ENCODE measurements around the gene CDH11.

CDH11 gene

GRCh38 chr16:65021852-65022595 is 99.8 kb downstream of the CDH11 start:
- no peak for DNase-seq

- DNase-seq, result no peak
Measured at GRCh38 chr16:65016754-65017153, 105.1 kb downstream of the CDH11 start.

- DNase-seq, result no peak
Measured at GRCh38 chr16:65015599-65015998, 106.3 kb downstream of the CDH11 start.

GRCh38 chr16:65012357-65012756 is 109.5 kb downstream of the CDH11 start:
- DNase-seq, result no peak

- no peak for DNase-seq
Measured at GRCh38 chr16:65010125-65010524, 111.7 kb downstream of the CDH11 start.

GRCh38 chr16:65005696-65006095 is 116.2 kb downstream of the CDH11 start:
- DNase-seq, result no peak

GRCh38 chr16:65004570-65004969 is 117.3 kb downstream of the CDH11 start:
- DNase-seq, result no peak

- no peak for DNase-seq
Measured at GRCh38 chr16:65003621-65004020, 118.2 kb downstream of the CDH11 start.

GRCh38 chr16:65002265-65002664 is 119.6 kb downstream of the CDH11 start:
- DNase-seq, result no peak

GRCh38 chr16:65000654-65001053 is 121.2 kb downstream of the CDH11 start:
- DNase-seq, result no peak

- DNase-seq, result no peak
Measured at GRCh38 chr16:64997751-64998150, 124.1 kb downstream of the CDH11 start.

- no peak for DNase-seq
Measured at GRCh38 chr16:64997121-64997520, 124.7 kb downstream of the CDH11 start.

GRCh38 chr16:64996641-64997040 is 125.2 kb downstream of the CDH11 start:
- DNase-seq, result no peak

GRCh38 chr16:64993464-64993863 is 128.4 kb downstream of the CDH11 start:
- no peak for DNase-seq

- no peak for DNase-seq
Measured at GRCh38 chr16:64991001-64991400, 130.9 kb downstream of the CDH11 start.

- DNase-seq, result no peak
Measured at GRCh38 chr16:64990101-64990500, 131.8 kb downstream of the CDH11 start.

- DNase-seq, result no peak
Measured at GRCh38 chr16:64989050-64989449, 132.8 kb downstream of the CDH11 start.

- DNase-seq, result no peak
Measured at GRCh38 chr16:64983963-64984362, 137.9 kb downstream of the CDH11 start.

GRCh38 chr16:64983231-64983630 is 138.6 kb downstream of the CDH11 start:
- no peak for DNase-seq

- DNase-seq, result no peak
Measured at GRCh38 chr16:64982581-64982980, 139.3 kb downstream of the CDH11 start.

GRCh38 chr16:64981568-64982281 is 140.1 kb downstream of the CDH11 start:
- no peak for DNase-seq

GRCh38 chr16:64977206-64977920 is 144.5 kb downstream of the CDH11 start:
- DNase-seq, result no peak

GRCh38 chr16:64975821-64976220 is 146.0 kb downstream of the CDH11 start:
- DNase-seq, result no peak

GRCh38 chr16:64974381-64974780 is 147.5 kb downstream of the CDH11 start:
- no peak for DNase-seq
